ENCODE measurements around the gene TRPC6. TPM values are rescaled to one million over a fixed set of nuclear protein-coding genes. Genes with fewer than 3 reads are reported as not detected.

TRPC6 gene
- polyA plus RNA-seq, 1 donor from 2014 or later: 0.11 TPM

DNA sequence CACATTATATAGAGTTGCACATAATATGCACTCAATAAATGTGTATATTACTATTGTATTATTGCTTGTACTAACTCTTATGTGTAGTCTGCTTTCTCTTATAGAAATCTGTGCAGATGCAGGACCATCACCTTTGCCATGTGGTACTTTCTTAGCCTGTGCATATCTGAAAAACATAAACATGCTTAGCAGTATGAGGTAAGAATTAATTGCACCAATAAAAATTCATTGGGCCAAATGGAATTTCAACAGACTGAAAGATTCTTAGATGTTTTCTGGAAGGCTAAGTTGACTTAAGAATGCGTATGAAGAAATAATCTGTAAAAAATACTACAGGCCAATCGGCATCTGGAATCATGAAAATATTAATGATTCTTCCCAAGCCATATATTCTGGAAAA lies 55.3 kb downstream of the TRPC6 start:
- Histone ChIP-seq H2AFZ (ENCODE audit: low read depth, low read length) (no peak overlapping the region), H3K36me3 (ENCODE audit: insufficient read depth, low read length) (no peaks in the 10 kb centered on the region), H3F3A (ENCODE audit: insufficient read depth, low read length, poor library complexity, severe bottlenecking) (no peaks in the 10 kb centered on the region), H3K9me2 (ENCODE audit: insufficient read depth, low read length) (no peaks in the 10 kb centered on the region), H4K20me1 (ENCODE audit: insufficient read depth) (no peaks in the 10 kb centered on the region), H3K79me2 (replicated peaks; ENCODE audit: insufficient read depth, low read length) (no peaks in the 10 kb centered on the region), H3K9ac (ENCODE audit: low read length) (no peak overlapping the region), H3K4me2 (ENCODE audit: low read length) (no peak overlapping the region), H3K27ac (ENCODE audit: low read length) (no peak overlapping the region), H3K27me3 (ENCODE audit: insufficient read depth, low read depth, low read length) (no peaks in the 10 kb centered on the region), H3K9me3 (ENCODE audit: low read length) (no peaks in the 10 kb centered on the region), H3K4me3 (ENCODE audit: low read length) (no peak overlapping the region)
- TF ChIP-seq, protein P1, sequence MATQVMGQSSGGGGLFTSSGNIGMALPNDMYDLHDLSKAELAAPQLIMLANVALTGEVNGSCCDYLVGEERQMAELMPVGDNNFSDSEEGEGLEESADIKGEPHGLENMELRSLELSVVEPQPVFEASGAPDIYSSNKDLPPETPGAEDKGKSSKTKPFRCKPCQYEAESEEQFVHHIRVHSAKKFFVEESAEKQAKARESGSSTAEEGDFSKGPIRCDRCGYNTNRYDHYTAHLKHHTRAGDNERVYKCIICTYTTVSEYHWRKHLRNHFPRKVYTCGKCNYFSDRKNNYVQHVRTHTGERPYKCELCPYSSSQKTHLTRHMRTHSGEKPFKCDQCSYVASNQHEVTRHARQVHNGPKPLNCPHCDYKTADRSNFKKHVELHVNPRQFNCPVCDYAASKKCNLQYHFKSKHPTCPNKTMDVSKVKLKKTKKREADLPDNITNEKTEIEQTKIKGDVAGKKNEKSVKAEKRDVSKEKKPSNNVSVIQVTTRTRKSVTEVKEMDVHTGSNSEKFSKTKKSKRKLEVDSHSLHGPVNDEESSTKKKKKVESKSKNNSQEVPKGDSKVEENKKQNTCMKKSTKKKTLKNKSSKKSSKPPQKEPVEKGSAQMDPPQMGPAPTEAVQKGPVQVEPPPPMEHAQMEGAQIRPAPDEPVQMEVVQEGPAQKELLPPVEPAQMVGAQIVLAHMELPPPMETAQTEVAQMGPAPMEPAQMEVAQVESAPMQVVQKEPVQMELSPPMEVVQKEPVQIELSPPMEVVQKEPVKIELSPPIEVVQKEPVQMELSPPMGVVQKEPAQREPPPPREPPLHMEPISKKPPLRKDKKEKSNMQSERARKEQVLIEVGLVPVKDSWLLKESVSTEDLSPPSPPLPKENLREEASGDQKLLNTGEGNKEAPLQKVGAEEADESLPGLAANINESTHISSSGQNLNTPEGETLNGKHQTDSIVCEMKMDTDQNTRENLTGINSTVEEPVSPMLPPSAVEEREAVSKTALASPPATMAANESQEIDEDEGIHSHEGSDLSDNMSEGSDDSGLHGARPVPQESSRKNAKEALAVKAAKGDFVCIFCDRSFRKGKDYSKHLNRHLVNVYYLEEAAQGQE (IDR thresholded peaks at IDR 0.05; ENCODE audit: borderline replicate concordance): no peak
- TF ChIP-seq TAF1 (IDR thresholded peaks at IDR 0.05; ENCODE audit: low read depth): no peak
- TF ChIP-seq SMC3 (conservative IDR thresholded peaks at IDR 0.05; ENCODE audit: poor library complexity): no peak
- TF ChIP-seq POLR2AphosphoS5 (IDR thresholded peaks at IDR 0.05): no peak
- TF ChIP-seq RAD21 (conservative IDR thresholded peaks at IDR 0.05): no peak
- no peak for TF ChIP-seq MXI1 (conservative IDR thresholded peaks at IDR 0.05; ENCODE audit: poor library complexity, severe bottlenecking)
- no peak for TF ChIP-seq EP300 (conservative IDR thresholded peaks at IDR 0.05; ENCODE audit: poor library complexity, severe bottlenecking)
- no peak for TF ChIP-seq EZH2 (IDR thresholded peaks at IDR 0.05; ENCODE audit: borderline replicate concordance, insufficient read depth, low read length, poor library complexity, severe bottlenecking)
- TF ChIP-seq, protein P2, sequence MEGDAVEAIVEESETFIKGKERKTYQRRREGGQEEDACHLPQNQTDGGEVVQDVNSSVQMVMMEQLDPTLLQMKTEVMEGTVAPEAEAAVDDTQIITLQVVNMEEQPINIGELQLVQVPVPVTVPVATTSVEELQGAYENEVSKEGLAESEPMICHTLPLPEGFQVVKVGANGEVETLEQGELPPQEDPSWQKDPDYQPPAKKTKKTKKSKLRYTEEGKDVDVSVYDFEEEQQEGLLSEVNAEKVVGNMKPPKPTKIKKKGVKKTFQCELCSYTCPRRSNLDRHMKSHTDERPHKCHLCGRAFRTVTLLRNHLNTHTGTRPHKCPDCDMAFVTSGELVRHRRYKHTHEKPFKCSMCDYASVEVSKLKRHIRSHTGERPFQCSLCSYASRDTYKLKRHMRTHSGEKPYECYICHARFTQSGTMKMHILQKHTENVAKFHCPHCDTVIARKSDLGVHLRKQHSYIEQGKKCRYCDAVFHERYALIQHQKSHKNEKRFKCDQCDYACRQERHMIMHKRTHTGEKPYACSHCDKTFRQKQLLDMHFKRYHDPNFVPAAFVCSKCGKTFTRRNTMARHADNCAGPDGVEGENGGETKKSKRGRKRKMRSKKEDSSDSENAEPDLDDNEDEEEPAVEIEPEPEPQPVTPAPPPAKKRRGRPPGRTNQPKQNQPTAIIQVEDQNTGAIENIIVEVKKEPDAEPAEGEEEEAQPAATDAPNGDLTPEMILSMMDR (IDR thresholded peaks at IDR 0.05; ENCODE audit: poor library complexity, severe bottlenecking): no peak

DNA sequence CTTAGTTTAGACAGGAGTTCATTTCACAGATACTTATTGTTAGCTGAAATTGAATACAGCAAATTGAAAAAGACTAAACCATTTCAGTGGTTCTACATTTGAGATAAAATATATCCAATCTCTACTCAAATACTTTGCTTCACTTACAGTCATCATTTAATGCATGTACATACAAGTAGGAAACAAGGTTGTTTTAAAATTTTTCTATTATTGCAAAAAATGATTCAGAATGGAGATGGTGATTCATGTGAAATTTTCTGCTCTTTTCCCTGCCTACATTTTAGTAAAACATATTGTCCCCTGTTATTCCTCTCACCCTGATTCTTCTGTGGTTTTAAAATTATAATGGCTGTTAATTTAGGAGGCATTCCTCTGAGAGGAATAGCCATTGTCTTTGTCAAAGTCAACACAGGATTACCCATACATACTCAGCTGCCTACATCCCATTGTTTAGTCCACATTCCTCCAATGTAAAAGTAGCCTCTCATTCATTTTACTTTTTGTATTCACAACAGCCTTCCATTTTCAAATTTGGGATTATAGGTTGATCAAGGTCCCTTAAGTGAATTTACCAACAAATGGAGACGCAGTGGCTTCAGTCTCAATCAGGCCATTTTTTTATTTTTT lies 60.1 kb downstream of the TRPC6 start:
- Histone ChIP-seq H3K27me3 (ENCODE audit: insufficient read depth, low read depth, low read length) (no peaks in the 10 kb centered on the region), H3K27ac (ENCODE audit: low read length) (no peak overlapping the region), H2AFZ (ENCODE audit: low read depth, low read length) (no peak overlapping the region), H3F3A (ENCODE audit: insufficient read depth, low read length, poor library complexity, severe bottlenecking) (no peaks in the 10 kb centered on the region), H3K4me3 (ENCODE audit: low read length) (no peak overlapping the region), H4K20me1 (ENCODE audit: insufficient read depth) (no peaks in the 10 kb centered on the region), H3K9me3 (ENCODE audit: low read length) (no peaks in the 10 kb centered on the region), H3K36me3 (ENCODE audit: insufficient read depth, low read length) (no peaks in the 10 kb centered on the region), H3K79me2 (replicated peaks; ENCODE audit: insufficient read depth, low read length) (no peaks in the 10 kb centered on the region), H3K4me2 (ENCODE audit: low read length) (no peak overlapping the region), H3K9me2 (ENCODE audit: insufficient read depth, low read length) (no peaks in the 10 kb centered on the region), H3K9ac (ENCODE audit: low read length) (no peak overlapping the region)
- TF ChIP-seq MXI1 (conservative IDR thresholded peaks at IDR 0.05; ENCODE audit: poor library complexity, severe bottlenecking) (no peak), RAD21 (conservative IDR thresholded peaks at IDR 0.05) (no peak), TAF1 (IDR thresholded peaks at IDR 0.05; ENCODE audit: low read depth) (no peak), EP300 (conservative IDR thresholded peaks at IDR 0.05; ENCODE audit: poor library complexity, severe bottlenecking) (no peak), SMC3 (conservative IDR thresholded peaks at IDR 0.05; ENCODE audit: poor library complexity) (no peak), EZH2 (IDR thresholded peaks at IDR 0.05; ENCODE audit: borderline replicate concordance, insufficient read depth, low read length, poor library complexity, severe bottlenecking) (no peak), POLR2AphosphoS5 (IDR thresholded peaks at IDR 0.05) (no peak)
- TF ChIP-seq, protein P2 (IDR thresholded peaks at IDR 0.05; ENCODE audit: poor library complexity, severe bottlenecking): no peak
- TF ChIP-seq, protein P1 (IDR thresholded peaks at IDR 0.05; ENCODE audit: borderline replicate concordance): no peak
